H4 (cell line): ENCODE data around the gene CMSS1. TPM values are rescaled to one million over a fixed set of nuclear protein-coding genes. Genes with fewer than 3 reads are reported as not detected.

Experiments used
- DNase-seq: peaks from one replicate; pipeline ENCODE4 v3.0.0-alpha.2; 2015; ENCODE audit warnings: low spot score
- total RNA-seq: library from RNA; depleted of rRNA; stranded (reverse); fragments of >200 nt; shearing (Covaris generic); gene quantifications from 2 replicates; pipeline ENCODE4 v1.2.3, GENCODE V29; 2014

CMSS1 gene
- total RNA-seq, 1 experiment from 2014 or later, result 39.3 TPM

DNA sequence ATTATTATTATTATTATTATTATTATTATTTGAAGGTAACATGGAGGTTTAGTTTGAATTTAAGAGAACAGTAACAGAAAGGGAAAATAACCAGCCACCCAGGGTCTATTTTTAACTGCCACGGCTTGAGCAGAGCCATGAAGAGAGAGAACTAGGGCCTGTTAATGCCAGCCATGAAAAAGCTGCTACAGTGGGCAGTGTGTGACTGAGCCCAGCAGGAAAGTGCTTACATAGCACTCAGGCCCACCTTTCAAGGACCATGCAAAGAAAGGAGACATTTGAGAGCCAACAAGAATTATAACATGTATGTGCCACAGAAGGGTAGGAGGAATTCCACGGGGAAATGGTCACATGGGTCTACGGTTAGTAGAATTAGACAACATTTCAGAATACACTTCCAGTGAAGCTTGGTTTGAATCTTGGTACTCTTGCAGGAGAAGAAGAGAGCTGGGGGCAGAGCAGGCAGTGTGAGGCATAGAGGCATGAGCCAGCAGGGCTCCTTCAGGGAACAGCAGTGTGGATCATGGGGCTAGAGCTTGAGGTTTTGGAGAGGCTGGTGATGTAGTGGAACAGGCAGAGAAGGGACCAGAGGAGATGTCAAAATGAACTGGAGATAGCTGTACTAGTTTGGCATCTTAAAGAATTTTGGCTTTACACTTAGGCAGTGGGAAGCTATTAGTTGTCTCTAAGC is 140.7 kb downstream of the CMSS1 start:
- DNase-seq, result no peak

DNA sequence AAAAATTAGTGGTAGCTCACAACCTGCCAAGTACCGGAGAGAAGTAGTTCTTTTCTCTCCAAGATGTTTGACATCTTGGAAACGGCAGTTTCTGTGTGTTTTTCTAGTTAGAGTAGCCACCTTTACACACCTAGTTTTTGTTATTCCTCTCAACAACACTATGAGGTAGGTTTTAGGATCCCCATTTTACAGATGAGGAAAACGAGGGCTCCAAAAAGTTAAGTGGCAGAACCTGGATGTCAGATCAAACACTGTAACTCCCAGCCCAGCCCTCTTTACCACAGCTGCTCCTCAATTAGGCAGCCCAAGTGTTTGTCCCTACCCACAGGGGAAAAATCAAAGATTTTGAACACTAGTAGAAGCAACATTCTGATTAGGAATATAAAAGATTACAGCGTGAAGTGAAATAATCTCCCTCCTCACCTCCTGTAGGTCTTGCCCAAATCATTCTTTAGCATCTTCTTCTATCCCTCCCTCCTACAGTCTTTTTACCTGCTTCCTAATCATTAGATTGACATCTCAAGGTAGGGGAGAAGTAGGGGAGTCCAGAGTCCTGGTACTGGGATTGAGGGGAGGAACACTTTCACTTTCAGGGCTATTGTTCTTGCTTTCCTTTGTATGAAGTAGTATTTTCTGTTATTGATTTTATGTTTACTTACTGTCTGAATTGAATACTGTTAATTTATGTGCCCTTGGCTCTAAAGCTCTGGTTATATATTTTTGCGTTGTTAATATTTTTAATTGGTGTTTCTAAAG is 142.6 kb downstream of the CMSS1 start:
- no peak for DNase-seq

DNA sequence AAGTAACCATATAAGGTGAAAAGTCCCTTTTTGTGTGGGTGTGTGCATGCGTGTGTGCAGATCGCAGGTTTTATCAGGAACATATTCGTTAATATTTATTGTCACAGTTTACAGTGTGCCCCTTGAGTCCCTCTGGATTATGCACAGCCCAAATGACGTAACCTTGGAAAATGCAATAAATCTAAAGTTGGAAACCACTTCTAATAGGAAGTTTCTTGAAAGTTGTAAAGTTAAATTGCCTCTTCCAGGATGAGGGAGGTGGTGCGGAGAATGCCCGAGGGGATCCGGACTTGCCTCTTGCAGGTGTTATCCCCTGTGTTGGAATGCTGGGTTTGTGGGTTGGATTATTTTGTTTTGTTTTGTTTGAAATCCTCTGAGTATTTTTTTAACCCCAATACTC is 143.3 kb downstream of the CMSS1 start:
- no peak for DNase-seq

DNA sequence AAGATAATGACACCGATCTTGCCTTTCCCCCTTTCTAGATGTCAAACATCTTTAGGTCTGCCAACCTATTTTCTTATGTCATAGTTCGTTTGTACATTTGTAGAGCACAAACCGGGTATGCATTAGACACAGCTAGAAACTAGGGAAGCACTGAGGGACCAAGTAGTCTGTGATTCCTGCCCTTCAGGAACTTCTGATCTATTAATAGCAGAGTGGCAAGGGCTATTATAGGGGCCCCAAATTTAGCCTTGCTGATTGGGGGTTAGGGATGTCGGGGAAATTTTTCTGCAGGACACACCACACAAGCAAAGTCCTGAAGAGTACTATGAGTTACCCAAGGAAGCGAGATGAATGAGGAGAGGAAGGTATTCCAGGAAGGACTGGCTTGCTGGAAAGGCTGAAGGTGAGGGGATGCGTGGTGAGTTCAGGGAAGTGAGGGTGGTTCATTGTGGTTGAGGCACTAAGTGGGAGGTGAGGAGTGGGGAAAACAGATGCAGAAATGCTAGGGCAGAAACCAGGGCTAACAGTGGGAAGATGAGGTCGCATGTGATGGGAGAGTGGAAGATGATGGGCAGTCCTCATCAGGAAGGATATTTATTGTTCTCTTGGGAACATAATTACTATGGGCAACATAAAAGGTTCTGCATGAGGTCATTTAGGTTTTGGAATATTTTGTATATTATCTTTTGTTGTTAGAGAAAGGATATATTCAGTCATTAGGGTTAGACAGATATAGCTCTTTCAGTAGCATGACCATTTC is 144.3 kb downstream of the CMSS1 start:
- no peak for DNase-seq

DNA sequence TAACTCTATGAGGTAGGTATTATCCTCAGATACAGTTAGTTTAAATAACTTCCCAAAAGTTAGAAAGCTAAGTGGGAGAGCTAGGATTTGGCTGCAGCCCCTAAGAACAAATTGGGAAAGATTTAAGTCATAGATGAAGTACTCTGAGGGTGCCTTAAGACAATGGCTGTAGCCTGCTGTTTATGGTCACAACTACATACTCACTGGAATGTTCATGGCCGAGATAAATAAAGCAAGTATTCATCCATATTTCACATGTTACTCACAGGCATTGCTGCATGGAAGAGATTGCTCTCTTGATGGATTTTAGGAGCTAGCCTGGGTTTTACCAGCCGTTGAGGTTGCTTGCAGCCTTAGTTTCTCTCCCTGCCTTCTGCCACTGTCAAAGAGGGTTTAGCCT is 145.0 kb downstream of the CMSS1 start:
- DNase-seq, result no peak

DNA sequence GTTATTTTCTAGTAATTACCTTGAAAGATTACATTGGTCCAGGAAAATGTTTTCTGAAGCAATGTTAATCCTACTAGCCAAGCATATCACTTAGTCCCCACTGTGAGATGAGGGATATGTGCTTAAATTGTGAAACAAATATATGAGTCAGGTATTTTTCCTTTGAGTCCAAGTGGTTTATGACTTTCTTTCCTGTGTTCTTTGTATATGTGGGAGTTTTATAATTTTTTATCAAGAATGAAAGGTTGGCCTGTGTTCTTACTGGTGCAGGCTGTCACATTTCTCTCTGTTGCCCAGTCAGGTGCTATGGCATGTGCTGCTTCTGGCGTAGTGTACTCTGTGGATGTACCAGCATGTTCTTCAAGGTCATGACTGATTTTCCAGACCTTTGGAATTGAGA is 147.4 kb downstream of the CMSS1 start:
- DNase-seq, result no peak

DNA sequence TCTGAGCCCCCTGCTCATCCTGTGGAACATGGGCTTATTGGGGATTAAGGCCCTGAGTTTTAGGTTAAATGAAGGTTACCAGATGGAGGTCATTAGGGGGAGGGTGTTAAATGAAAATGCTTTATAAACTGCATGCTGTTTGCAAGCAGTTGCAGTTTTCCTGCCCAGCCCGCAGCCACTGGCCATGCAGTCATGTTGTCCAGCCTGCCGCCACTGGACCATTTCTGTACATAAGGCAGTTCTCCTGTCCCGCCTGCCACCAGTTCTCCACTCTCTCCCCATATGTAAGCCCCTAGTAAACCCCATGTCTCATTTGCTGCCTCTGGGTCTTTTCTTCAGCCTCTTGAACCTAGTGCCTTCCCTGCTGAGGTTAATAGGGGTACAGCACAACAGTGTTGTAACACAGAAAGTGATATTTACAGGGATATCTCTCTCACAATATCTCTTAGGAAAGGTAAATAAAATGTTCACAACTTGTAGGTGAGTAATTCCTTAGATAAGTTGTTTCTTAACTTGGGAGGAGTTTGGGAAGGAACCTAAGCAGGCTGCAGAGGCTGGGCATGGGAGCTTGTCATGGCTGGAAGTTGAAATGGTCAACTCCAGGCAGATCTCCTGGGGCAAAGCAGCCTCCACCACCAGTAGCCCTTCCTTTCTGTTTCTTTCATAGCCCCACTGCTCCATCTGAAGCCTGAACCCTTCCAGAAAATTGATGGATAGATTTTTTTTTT is 148.2 kb downstream of the CMSS1 start:
- DNase-seq, result no peak

DNA sequence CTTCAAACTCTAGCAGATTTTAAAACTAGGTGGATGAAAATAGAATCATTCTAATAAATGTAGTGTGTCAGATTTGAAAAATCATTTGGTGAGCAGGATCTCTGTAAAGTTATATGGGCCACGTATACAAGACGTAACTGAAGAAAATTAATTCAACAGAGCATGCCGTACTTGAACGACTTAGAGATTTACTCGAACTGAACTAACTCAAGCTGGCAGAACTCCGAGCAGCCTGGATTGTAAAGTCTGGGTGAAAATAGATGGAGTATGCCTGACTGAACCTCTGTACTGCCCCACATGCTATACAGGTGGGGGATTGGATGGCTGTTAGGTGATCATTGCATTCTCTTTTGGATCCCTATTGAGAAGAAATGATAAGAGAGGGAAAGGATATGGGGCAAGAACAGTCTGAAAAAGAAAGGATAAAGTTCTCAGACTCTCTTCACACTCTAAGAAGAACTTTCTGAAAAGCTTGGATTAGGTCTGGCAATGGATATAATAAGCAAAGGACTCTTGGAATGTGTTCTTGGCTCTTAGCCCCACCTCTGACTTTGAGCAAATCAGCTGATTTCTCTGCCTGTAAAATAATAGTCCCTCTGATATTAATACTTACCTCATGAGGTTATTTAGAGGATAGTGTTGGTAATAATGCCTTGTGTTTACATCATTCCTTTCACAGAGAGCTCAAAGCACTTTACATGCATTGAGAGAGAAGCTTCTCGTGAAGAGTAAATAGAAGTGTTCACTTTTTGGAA is 149.2 kb downstream of the CMSS1 start:
- no peak for DNase-seq

DNA sequence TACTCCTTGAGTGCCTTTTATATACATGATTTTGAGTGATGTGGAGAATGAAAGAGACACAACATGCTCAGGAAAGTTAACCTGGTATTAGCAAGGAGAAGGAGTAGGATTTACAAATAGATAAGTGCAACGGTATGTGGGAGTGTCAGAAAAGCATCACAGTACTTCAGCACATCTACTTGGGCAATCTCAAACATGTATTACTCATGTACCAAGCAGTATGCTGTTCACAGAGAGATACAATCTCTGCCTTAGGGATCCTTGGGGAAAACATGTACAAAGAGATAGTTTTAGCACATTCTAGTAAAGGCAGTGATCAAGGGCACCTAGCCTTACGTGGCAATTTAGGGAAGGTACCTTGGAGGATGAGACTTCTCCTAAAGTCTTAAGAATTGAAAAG is 150.1 kb downstream of the CMSS1 start:
- no peak for DNase-seq

DNA sequence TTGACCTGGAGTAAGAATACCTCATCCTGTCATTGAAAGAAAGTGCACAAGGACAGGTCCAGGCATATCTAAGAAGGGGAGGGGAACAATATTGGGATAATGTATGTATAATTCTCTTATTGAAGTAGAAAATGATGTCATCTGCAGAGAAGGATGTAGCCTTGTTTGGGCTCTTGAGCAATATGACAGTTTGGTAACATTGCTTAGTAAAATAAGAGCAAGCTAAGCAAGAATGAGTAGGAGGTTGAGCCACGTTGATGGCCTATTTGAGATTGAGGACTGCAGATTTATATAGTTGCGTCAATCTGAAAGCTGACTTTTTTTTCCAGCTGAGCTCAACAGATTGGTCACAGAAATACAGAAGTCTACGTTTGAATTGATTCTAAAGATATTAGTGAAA is 151.5 kb downstream of the CMSS1 start:
- no peak for DNase-seq

DNA sequence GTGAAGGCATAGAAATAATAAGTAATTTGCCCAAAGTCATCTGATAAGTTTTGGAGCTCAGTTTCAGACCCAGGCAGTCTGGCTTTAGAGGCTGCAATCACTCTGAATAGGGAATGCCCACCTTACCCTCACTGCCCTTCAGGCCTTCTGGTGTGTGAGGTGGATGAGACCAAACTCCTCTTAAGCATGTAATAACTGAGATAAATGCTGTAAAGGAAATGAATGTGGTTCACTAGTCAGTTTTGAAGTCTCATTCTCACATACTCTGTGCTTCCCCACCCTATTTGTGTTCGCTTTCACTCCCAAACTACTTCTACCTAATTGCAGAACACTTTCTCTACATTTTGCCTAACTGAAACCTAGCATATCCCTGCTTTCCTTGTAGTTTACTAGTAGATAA is 152.5 kb downstream of the CMSS1 start:
- DNase-seq, result no peak

DNA sequence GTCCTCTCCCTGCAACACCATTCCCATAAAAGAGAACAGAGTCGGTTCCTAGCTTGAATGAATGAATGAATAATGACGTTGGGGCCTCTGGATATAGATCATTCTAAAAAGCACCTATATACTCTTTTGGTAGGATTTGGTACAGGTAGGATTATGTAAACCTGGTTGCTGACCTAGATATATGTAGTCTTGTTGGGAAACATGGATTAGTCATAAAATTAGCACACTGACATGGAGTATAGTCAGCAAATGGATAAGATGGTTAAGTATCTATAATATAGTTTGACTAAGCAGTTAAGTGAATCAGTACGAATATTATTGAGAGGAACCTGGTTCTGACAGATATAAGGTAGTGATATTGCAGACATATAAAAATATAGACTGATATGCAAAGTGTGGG is 154.1 kb downstream of the CMSS1 start:
- DNase-seq, result no peak

DNA sequence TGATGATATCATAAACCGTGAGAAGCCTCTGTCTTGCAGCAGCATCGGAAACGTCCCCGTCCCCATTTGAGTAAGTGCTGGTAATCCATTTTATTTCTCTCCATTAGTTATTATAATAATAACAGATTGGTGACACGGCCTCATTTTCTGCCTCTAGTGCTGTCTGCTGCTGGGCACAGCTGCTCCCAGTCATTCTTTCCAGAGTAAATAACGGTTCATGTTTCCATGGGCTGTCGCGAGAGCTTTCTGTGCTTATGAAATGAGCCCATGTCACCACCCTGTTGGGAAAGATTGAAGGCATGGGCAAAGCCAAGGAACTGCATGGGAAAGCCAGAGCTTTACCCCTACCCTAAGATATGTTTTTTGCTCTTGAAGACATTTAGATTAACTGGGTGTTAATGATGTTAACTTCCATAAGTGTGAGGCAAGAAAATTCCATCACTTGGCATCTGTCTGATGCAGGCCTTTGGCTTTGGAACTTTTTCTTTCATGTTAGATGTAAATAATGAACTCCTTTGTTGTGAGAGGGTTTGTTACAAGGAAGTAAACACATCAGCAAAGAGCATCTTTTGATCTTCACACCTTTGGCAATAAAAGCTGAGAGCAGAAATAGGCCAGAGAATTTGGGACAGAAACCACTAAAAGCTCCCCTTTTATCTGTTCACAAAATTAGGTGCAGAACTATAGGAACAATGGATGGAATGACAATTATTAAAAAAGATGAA is 154.9 kb downstream of the CMSS1 start:
- no peak for DNase-seq

DNA sequence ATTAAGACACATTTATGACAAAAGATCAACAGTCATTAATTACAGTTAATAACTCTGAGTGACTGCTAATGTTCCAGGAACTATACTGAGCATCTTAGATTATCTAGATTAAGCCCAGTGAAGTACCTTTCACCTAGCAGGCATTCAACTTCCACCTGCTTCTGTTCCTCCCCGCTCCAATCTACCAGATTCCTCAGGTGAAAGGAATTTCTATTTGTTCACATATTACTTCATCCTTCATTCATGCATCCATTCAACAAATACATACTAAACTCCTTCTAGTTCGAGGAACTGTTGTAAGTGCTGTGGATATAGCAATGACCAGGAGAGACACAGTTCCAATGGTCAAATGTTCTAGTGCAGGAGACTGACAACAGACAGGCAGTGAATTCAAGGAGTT is 157.3 kb downstream of the CMSS1 start:
- no peak for DNase-seq

DNA sequence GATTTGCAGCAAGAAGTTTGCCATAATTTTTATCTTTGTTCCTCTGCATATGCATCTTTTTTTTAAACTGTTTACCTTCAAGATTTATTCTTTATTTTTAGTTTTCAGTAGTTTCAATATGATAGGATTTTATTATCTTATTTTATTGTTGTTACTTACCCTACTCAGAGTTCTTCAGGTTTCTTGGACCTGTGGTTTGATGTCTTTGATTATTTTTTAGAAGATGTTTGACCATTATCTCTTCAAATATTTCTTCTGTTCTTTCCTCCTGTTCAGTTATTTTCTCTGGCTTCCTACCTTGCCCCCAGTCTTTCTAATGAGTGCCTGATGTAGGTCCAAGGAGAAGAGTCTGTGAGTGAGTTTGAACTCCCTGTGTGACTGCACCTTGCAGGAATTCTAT is 158.9 kb downstream of the CMSS1 start:
- no peak for DNase-seq

DNA sequence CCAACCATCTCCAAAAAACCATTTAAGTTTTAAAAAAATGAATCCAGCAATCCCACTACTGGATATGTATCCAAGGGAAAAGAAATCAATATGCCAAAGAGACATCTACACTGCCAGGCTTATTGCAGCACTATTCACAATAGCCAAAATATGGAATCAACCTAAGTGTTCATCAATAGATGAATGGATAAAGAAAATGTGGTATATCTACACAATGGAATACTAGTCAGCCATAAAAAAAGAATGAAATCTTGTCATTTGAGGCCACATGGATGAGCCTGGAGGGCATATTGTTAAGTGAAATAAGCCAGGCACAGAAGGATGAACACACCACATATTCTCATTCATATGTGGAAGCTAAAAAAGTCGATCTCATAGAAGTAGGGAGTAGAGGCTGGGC is 160.6 kb downstream of the CMSS1 start:
- no peak for DNase-seq

DNA sequence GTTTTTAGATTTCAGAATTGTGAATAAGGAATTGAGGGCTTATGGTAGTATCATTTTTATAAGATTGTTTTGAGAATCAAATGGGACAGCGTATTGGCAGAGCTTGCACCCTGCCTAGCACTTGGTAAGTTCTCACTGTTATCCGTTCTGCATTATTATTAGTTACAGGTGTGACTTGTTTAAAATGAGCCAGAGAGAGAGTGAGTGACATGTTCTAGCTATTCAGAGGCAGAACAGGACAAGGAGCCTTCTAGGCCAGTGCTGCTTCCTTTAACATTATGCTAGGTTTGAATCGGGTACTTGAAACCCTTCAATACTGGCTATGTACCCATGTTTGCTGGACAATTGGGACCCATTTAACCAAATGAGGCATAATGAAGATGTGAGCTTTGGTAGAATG is 162.9 kb downstream of the CMSS1 start:
- no peak for DNase-seq

DNA sequence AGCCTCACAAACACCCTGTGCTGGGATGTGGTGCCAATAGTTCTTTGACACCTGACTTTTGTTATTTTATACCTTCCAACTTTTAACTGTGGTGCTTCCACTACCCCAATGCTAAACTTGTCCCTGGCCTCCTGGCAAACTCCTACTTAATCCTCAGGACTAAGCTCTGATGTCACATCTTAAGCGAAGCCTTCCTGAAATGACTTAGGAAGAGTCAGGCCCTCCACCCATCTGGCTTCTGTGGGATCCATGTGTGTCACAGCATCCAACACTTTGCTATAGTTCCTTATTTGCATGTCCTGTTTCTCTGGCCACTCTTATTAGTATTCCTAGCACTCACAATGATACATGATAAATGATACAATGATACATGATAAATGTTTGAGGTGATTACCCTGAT is 163.5 kb downstream of the CMSS1 start:
- DNase-seq, result no peak

DNA sequence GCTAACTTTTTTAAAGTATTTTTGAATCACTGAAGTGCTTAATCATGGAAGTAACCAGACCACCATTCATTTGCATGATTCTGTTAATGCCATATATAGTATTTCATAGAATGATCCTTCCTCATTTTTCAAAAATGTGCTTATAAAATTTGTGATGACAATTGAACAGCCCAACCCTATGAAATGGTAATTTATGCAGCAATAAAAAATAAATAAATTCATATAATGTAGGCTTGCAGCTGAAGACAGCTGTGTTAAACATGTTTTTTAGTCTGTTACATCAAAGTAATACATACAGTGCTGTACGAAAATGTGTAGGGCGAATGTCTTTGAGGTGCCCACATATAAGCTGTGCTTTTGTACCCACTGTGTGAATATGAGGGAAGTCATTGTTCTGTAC is 165.0 kb downstream of the CMSS1 start:
- no peak for DNase-seq

DNA sequence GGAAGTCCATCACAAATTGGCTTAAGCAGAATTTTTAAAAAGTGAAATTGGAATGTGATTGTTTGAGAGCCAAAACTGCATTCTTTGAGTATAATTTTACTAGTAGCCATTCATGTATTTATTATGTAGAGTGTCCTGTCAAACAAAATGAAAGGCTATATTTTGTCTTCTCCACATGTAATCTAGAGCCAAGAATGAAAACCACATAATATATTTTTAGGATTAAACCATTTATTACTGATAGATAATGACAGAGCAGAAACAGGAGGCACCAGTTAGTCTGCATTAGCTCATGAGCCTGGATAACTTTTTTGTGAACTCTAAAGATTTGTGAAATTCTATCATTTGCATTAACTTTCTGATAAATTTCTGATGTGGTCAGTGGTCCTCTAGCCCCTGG is 166.5 kb downstream of the CMSS1 start:
- DNase-seq, result no peak

DNA sequence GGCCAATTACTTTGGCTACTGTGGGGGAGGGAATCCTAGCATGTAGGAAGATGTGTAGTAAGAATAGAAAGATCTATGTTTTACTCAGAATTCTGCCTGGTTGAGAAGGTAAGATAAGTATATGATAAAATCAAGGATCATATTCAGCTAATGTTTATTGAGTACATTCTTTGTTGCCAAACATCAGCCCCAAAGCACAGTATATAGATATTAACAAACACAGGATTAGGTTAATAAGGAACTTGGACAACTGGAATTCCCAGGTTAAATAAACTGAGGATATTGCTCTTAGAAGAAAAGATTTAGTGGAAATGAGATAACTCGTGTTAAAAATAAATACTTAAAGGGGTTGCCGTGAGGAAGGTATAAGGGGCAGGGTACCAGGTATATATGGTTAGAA is 167.0 kb downstream of the CMSS1 start:
- no peak for DNase-seq
